Activated CD8-positive, alpha-beta T cell treated with anti-CD3 and anti-CD28 coated beads for 36 hours (primary cell): ENCODE results near the gene SLC5A11. TPM values are rescaled to one million over a fixed set of nuclear protein-coding genes. Genes with fewer than 3 reads are reported as not detected.
A peak's percentile ranks its signal among the peaks of the same experiment; 100 is the strongest.

ENCODE experiments used
- ATAC-seq: fragments of 200-7000 bp; cut with Tn5 transposase; one replicate; pipeline ENCODE4 v1.10.0; 2021; ENCODE audit warnings: mild to moderate bottlenecking, moderate library complexity
- CTCF ChIA-PET: fragments of 350-600 bp; sonication (Branson Sonifier 250); formaldehyde crosslinking; loops from one replicate; lab custom pipeline; 2021; ENCODE audit warnings: antibody characterized with exemption; lab: Charles Lee
- POLR2A ChIA-PET: fragments of 350-600 bp; sonication (Branson Sonifier 250); formaldehyde crosslinking; loops from one replicate; lab custom pipeline; 2021; ENCODE audit warnings: antibody characterized with exemption; lab: Charles Lee
- DNase-seq: peaks from one replicate; pipeline ENCODE4 v3.0.0-alpha.2; 2020
- H3K27ac Mint-ChIP-seq: one replicate; pipeline ENCODE4 v1.8.0; 2021; ENCODE audit warnings: mild to moderate bottlenecking, mixed read lengths
- H3K27me3 Mint-ChIP-seq: one replicate; pipeline ENCODE4 v1.8.0; 2021; ENCODE audit warnings: mixed read lengths
- H3K36me3 Mint-ChIP-seq: one replicate; pipeline ENCODE4 v1.8.0; 2021; ENCODE audit warnings: low read depth, mixed read lengths
- H3K4me1 Mint-ChIP-seq: one replicate; pipeline ENCODE4 v1.8.0; 2021; ENCODE audit warnings: low read depth, mixed read lengths
- H3K4me3 Mint-ChIP-seq: one replicate; pipeline ENCODE4 v1.8.0; 2021; ENCODE audit warnings: mild to moderate bottlenecking, moderate library complexity, mixed read lengths
- H3K9me3 Mint-ChIP-seq: one replicate; pipeline ENCODE4 v1.8.0; 2021; ENCODE audit warnings: mixed read lengths
- CTCF ChIP-seq: fragments of 200-600 bp; IDR thresholded peaks from one replicate; pipeline ENCODE4 v1.8.0; 2022; ENCODE audit warnings: antibody characterized with exemption, mild to moderate bottlenecking
- intact Hi-C: fragments of 100-400 bp; cut with micrococcal nuclease; formaldehyde crosslinking; loops from one replicate; pipeline ENCODE4 v1.10.0; 2022
- total RNA-seq, 2 experiments: library from RNA; stranded (reverse); gene quantifications; one replicate each; pipeline ENCODE4 v1.2.3, GENCODE V29; 2021

SLC5A11 gene
- total RNA-seq, 2 experiments from 2014 or later, result 0.18 to 0.78 TPM

GRCh38 chr16:24819462-24820040 lies 26.2 kb upstream of the SLC5A11 start:
- POLR2A ChIA-PET, result interaction anchor here (0.7 kb wide), 1 partner anchor 156 kb away, joined by 3 read pairs; no protein-coding TSS in a partner anchor
- CTCF ChIA-PET, result no interaction called here
- ATAC-seq (no peak), DNase-seq (no peak)
- Mint-ChIP-seq H3K27ac (peak overlapping the region; percentile 40), H3K4me3 (no peak overlapping the region), H3K27me3 (no peaks in the 10 kb centered on the region), H3K9me3 (no peaks in the 10 kb centered on the region), H3K36me3 (peaks cover 38% of the 10 kb centered on the region), H3K4me1 (no peaks in the 10 kb centered on the region)
- TF ChIP-seq CTCF, result no peak
- intact Hi-C loops, result no loop called here

- Mint-ChIP-seq H3K4me1 (no peaks in the 10 kb centered on the region), H3K27ac (peak overlapping the region; percentile 36), H3K9me3 (no peaks in the 10 kb centered on the region), H3K36me3 (peaks cover 36% of the 10 kb centered on the region), H3K4me3 (no peak overlapping the region), H3K27me3 (no peaks in the 10 kb centered on the region)
- POLR2A ChIA-PET, result interaction anchor here (0.6 kb wide), 1 partner anchor 10 kb away, joined by 3 read pairs; no protein-coding TSS in a partner anchor
- CTCF ChIA-PET, result no interaction called here
- intact Hi-C loops, result no loop called here
- no peak for ATAC-seq
- no peak for TF ChIP-seq CTCF
- DNase-seq, result no peak
These were observed 25.2 kb upstream of the SLC5A11 start for GRCh38 chr16:24820522-24820921.

- H3K4me3 Mint-ChIP-seq, result no peak overlapping the region
- no peak for ATAC-seq
- DNase-seq, result no peak
- no peaks in the 10 kb centered on the region for H3K4me1 Mint-ChIP-seq
- ChIA-PET CTCF (no interaction called here), POLR2A (interaction anchor here (1.0 kb wide), 1 partner anchor 59 kb away, joined by 3 read pairs; no protein-coding TSS in a partner anchor)
- H3K27ac Mint-ChIP-seq, result peak overlapping the region; percentile 21
- no peak for TF ChIP-seq CTCF
- intact Hi-C loops, result no loop called here
- no peaks in the 10 kb centered on the region for H3K27me3 Mint-ChIP-seq
- peaks cover 37% of the 10 kb centered on the region for H3K36me3 Mint-ChIP-seq
- H3K9me3 Mint-ChIP-seq, result no peaks in the 10 kb centered on the region
These were observed 24.6 kb upstream of the SLC5A11 start for GRCh38 chr16:24821129-24821528.

GRCh38 chr16:24822542-24822941 lies 23.2 kb upstream of the SLC5A11 start:
- Mint-ChIP-seq H3K27ac (peak overlapping the region; percentile 18), H3K4me1 (no peaks in the 10 kb centered on the region), H3K36me3 (peaks cover 43% of the 10 kb centered on the region), H3K9me3 (no peaks in the 10 kb centered on the region), H3K27me3 (no peaks in the 10 kb centered on the region), H3K4me3 (no peak overlapping the region)
- TF ChIP-seq CTCF, result no peak
- CTCF ChIA-PET, result no interaction called here
- POLR2A ChIA-PET, result no interaction called here
- intact Hi-C loops, result no loop called here
- ATAC-seq, result no peak
- no peak for DNase-seq

- ChIA-PET CTCF (no interaction called here), POLR2A (no interaction called here)
- H3K36me3 Mint-ChIP-seq, result peaks cover 39% of the 10 kb centered on the region
- H3K27ac Mint-ChIP-seq, result no peak overlapping the region
- intact Hi-C loops, result no loop called here
- H3K27me3 Mint-ChIP-seq, result no peaks in the 10 kb centered on the region
- no peak for TF ChIP-seq CTCF
- no peaks in the 10 kb centered on the region for H3K4me1 Mint-ChIP-seq
- no peak for ATAC-seq
- DNase-seq, result no peak
- no peaks in the 10 kb centered on the region for H3K9me3 Mint-ChIP-seq
- H3K4me3 Mint-ChIP-seq, result no peak overlapping the region
These were observed 22.8 kb upstream of the SLC5A11 start for GRCh38 chr16:24822974-24823373.
